GM12872 (cell line): ENCODE data around the gene FZD7.

Source experiments
- CTCF ChIP-seq: IDR thresholded peaks from 3 replicates; pipeline ENCODE4 v1.5.1; 2011; ENCODE audit warnings: low read depth, mild to moderate bottlenecking, low read length, moderate library complexity; ENCODE audit not compliant: insufficient read depth

FZD7 gene

GRCh38 chr2:202014759-202015211 lies 18.9 kb upstream of the FZD7 start:
- TF ChIP-seq CTCF, result no peak

- no peak for TF ChIP-seq CTCF
Observed at GRCh38 chr2:202015471-202015870, 18.2 kb upstream of the FZD7 start.

- no peak for TF ChIP-seq CTCF
Observed at GRCh38 chr2:202016579-202017227, 17.0 kb upstream of the FZD7 start.

GRCh38 chr2:202017940-202018339 lies 15.7 kb upstream of the FZD7 start:
- no peak for TF ChIP-seq CTCF

GRCh38 chr2:202018950-202019349 lies 14.7 kb upstream of the FZD7 start:
- no peak for TF ChIP-seq CTCF

- no peak for TF ChIP-seq CTCF
Observed at GRCh38 chr2:202019689-202020450, 13.8 kb upstream of the FZD7 start.

- TF ChIP-seq CTCF, result no peak
Observed at GRCh38 chr2:202022755-202023154, 10.9 kb upstream of the FZD7 start.
